Liver (tissue), 9 donors: ENCODE data around the gene CSNK1G1. TPM values are rescaled to one million over a fixed set of nuclear protein-coding genes. Genes with fewer than 3 reads are reported as not detected.

Experiments
- DNase-seq: peaks from one replicate; pipeline ENCODE4 v3.0.0-alpha.2; 2017; ENCODE audit warnings: low spot score
- H3K27ac ChIP-seq, 2 donors: one replicate each; pipeline ENCODE4 v1.7.0; 2013; ENCODE audit warnings: inconsistent platforms in 2 of 2, low read length in 2 of 2, control low read depth in 1 of 2, low read depth in 1 of 2, mild to moderate bottlenecking in 1 of 2
- H3K27me3 ChIP-seq, 4 donors: one replicate each; pipeline versions ENCODE4 v1.6.1 to v1.7.0; 2013; ENCODE audit warnings: low read length in 3 of 4, inconsistent platforms in 1 of 4, mild to moderate bottlenecking in 1 of 4, moderate library complexity in 1 of 4; ENCODE audit not compliant: control insufficient read depth in 4 of 4, insufficient read depth in 4 of 4
- H3K36me3 ChIP-seq, 4 donors: one replicate each; pipeline versions ENCODE4 v1.6.1 to v1.7.0; 2013; ENCODE audit warnings: low read length in 3 of 4, mild to moderate bottlenecking in 3 of 4, low read depth in 1 of 4, moderate library complexity in 1 of 4; ENCODE audit not compliant: control insufficient read depth in 4 of 4, insufficient read depth in 3 of 4
- H3K4me1 ChIP-seq, 4 donors: one replicate each; pipeline versions ENCODE4 v1.6.1 to v1.7.0; 2013; ENCODE audit warnings: low read length in 3 of 4, mild to moderate bottlenecking in 3 of 4, moderate library complexity in 1 of 4; ENCODE audit not compliant: control insufficient read depth in 4 of 4, insufficient read depth in 4 of 4
- H3K4me3 ChIP-seq, 3 donors: one replicate each; pipeline versions ENCODE4 v1.6.1 to v1.7.0; 2013; ENCODE audit warnings: low read length in 3 of 3, control low read depth in 1 of 3, low read depth in 1 of 3, mild to moderate bottlenecking in 1 of 3
- H3K9ac ChIP-seq, 2 donors: one replicate each; pipeline ENCODE4 v1.7.0; 2013; ENCODE audit warnings: low read length in 2 of 2, mild to moderate bottlenecking in 2 of 2, moderate library complexity in 2 of 2, control low read depth in 1 of 2, low read depth in 1 of 2
- H3K9me3 ChIP-seq, 4 donors: one replicate each; pipeline versions ENCODE4 v1.6.1 to v1.7.0; 2013; ENCODE audit warnings: low read length in 3 of 4; ENCODE audit not compliant: control insufficient read depth in 4 of 4
- ATF3 ChIP-seq: IDR thresholded peaks from 2 replicates; pipeline ENCODE4 v1.6.1; 2016; ENCODE audit warnings: antibody characterized with exemption
- EGR1 ChIP-seq, 2 donors: IDR thresholded peaks; 2 replicates each; pipeline ENCODE4 v1.6.1; 2016 to 2018; ENCODE audit warnings: antibody characterized with exemption in 2 of 2, low read depth in 2 of 2
- FOXA1 ChIP-seq: IDR thresholded peaks from 2 replicates; pipeline ENCODE4 v1.6.1; 2016; ENCODE audit warnings: antibody characterized with exemption
- GABPA ChIP-seq, 2 donors: IDR thresholded peaks in 1 of 2; conservative IDR thresholded peaks in 1 of 2; 2 replicates each; pipeline ENCODE4 v1.6.1; 2016; ENCODE audit warnings: antibody characterized with exemption in 2 of 2, mild to moderate bottlenecking in 1 of 2, moderate library complexity in 1 of 2
- HNF4A ChIP-seq, 2 donors: conservative IDR thresholded peaks; 2 replicates each; pipeline ENCODE4 v1.6.1; 2016; ENCODE audit warnings: antibody characterized with exemption in 2 of 2, mild to moderate bottlenecking in 2 of 2
- HNF4G ChIP-seq: IDR thresholded peaks from 2 replicates; pipeline ENCODE4 v1.6.1; 2016; ENCODE audit warnings: antibody characterized with exemption
- JUND ChIP-seq, 2 donors: IDR thresholded peaks; 2 replicates each; pipeline ENCODE4 v1.6.1; 2016; ENCODE audit warnings: antibody characterized with exemption in 2 of 2
- SP1 ChIP-seq: IDR thresholded peaks from 2 replicates; pipeline ENCODE4 v1.6.1; 2018; ENCODE audit warnings: antibody characterized with exemption, mild to moderate bottlenecking
- TAF1 ChIP-seq: conservative IDR thresholded peaks from 2 replicates; pipeline ENCODE4 v1.6.1; 2016; ENCODE audit warnings: antibody characterized with exemption, mild to moderate bottlenecking
- ZBTB33 ChIP-seq: IDR thresholded peaks from 2 replicates; pipeline ENCODE4 v1.6.1; 2016; ENCODE audit warnings: antibody characterized with exemption
- WGBS: extraction: QIAGEN DNeasy Blood & Tissue Kit; methylation state at CpG from one replicate; pipeline ENCODE4 v1.1.7; 2013; 5-methylcytosine and 5-hydroxymethylcytosine counted together
- polyA plus RNA-seq, 2 donors: library from polyadenylated mRNA; stranded (reverse) in 1 of 2; unstranded in 1 of 2; fragments of 200-250 nt in 1 of 2; fragments of >200 nt in 1 of 2; fragmentation: Nextera tagmentation in 1 of 2; extraction: Ambion mirVana in 1 of 2; gene quantifications; one replicate each; pipeline versions ENCODE4 v1.2.1 to v1.2.3, GENCODE V29; 2013 to 2015
- total RNA-seq, 2 donors: library from RNA; depleted of rRNA; stranded (reverse); fragments of >200 nt; gene quantifications; one replicate each; pipeline ENCODE4 v1.2.3, GENCODE V29; 2014
- TF ChIP-seq, protein P1 (sequence below): IDR thresholded peaks from 2 replicates; pipeline ENCODE4 v1.6.1; 2016; ENCODE audit warnings: antibody characterized with exemption
- donor health status: healthy.
- donor health status: healthy.
- donor health status: healthy.
- donor health status: healthy.
- donor health status: healthy.

CSNK1G1 gene
- total and polyA plus RNA-seq, 4 donors, result 1.7 to 9.1 (median 5.8) TPM

DNA sequence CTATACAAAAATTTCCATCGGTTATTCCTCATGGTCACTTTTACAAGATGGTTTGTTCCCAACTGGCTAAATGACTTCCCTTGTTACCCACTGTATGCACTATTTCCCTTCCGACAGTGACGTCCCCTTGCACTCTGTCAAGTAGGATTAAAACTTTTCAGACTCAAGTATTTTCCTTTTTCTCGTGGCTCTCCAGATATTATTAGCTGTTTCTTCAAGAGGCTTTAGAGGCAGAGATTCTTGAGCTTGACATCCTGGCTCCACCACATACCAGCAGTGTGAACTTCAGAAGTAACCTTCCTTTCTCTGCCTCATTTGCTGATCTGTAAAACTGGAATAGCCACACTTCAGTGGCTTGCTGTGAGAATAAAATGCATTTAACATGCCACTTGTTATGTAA, 14.0 kb downstream of the CSNK1G1 start:
- no peaks in the 10 kb centered on the region for H3K9me3 ChIP-seq
- peaks cover 0 to 8% (median 2%) of the 10 kb centered on the region in 4 donors for H3K4me1 ChIP-seq
- no peak overlapping the region for H3K27ac ChIP-seq
- TF ChIP-seq TAF1, result no peak
- no peak for TF ChIP-seq ZBTB33
- TF ChIP-seq EGR1 (IDR thresholded peaks at IDR 0.05; ENCODE audit: low read depth in 2 of 2), result no peak
- no peaks in the 10 kb centered on the region for H3K27me3 ChIP-seq
- DNase-seq, result no peak
- peaks cover 0 to 5% (median 0%) of the 10 kb centered on the region in 4 donors for H3K36me3 ChIP-seq
- H3K4me3 ChIP-seq, result no peak overlapping the region
- no peak overlapping the region for H3K9ac ChIP-seq
- 95% methylated on average over 4 of the region's 4 CpGs for WGBS

GRCh38 chr15:64340355-64340754, 15.6 kb downstream of the CSNK1G1 start:
- no peak overlapping the region for H3K9ac ChIP-seq
- peaks cover 0 to 7% (median 2%) of the 10 kb centered on the region in 4 donors for H3K4me1 ChIP-seq
- H3K36me3 ChIP-seq, result peaks cover 0 to 5% (median 0%) of the 10 kb centered on the region in 4 donors
- DNase-seq, result no peak
- TF ChIP-seq, protein P1, sequence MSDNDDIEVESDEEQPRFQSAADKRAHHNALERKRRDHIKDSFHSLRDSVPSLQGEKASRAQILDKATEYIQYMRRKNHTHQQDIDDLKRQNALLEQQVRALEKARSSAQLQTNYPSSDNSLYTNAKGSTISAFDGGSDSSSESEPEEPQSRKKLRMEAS, result no peak
- TF ChIP-seq ZBTB33, result no peak
- TF ChIP-seq FOXA1, result no peak
- no peak for TF ChIP-seq EGR1 (IDR thresholded peaks at IDR 0.05; ENCODE audit: low read depth in 2 of 2)
- no peak for TF ChIP-seq TAF1
- no peak for TF ChIP-seq SP1
- TF ChIP-seq JUND (IDR thresholded peaks at IDR 0.05), result no peak
- no peak for TF ChIP-seq HNF4A (conservative IDR thresholded peaks at IDR 0.05)
- TF ChIP-seq GABPA (IDR thresholded peaks at IDR 0.05 in 1 of 2, conservative IDR thresholded peaks at IDR 0.05 in 1 of 2), result no peak
- H3K27ac ChIP-seq, result no peak overlapping the region
- H3K9me3 ChIP-seq, result no peaks in the 10 kb centered on the region
- 86% methylated on average over 1 of the region's 1 CpG for WGBS
- no peaks in the 10 kb centered on the region for H3K27me3 ChIP-seq
- H3K4me3 ChIP-seq, result no peak overlapping the region

DNA sequence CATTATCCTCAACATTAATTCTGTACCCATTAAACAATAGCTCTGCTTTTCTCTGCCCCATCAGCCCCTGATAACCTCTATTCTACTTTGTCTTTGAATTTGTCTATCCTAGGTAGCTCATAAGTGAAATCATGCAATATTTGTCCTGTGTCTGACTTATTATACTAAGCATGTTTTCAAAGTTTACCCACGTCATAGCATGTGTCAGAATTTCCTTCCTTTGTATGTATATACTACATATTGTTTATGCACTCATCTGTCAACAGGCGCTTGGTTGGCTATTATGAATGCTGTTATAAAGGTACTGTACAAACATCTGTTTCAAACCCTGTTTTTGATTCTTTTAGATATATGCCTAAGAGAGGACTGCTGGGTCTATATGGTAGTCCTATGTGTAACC, 18.2 kb downstream of the CSNK1G1 start:
- no peaks in the 10 kb centered on the region for H3K9me3 ChIP-seq
- peaks cover 0 to 5% (median 0%) of the 10 kb centered on the region in 4 donors for H3K36me3 ChIP-seq
- DNase-seq, result no peak
- H3K4me1 ChIP-seq, result no peaks in the 10 kb centered on the region
- H3K27me3 ChIP-seq, result no peaks in the 10 kb centered on the region
- H3K4me3 ChIP-seq, result no peak overlapping the region
- H3K27ac ChIP-seq, result no peak overlapping the region
- no peak overlapping the region for H3K9ac ChIP-seq
- no peak for TF ChIP-seq JUND (IDR thresholded peaks at IDR 0.05)
- no peak for TF ChIP-seq ATF3
- TF ChIP-seq SP1, result no peak
- no peak for TF ChIP-seq HNF4G
- no peak for TF ChIP-seq ZBTB33
- TF ChIP-seq, protein P1, result no peak
- 94% methylated on average over 2 of the region's 2 CpGs for WGBS
